ENCODE measurements around the gene DUSP8.

DUSP8 gene

GRCh38 chr11:1533342-1533725, 38.7 kb downstream of the DUSP8 start:
- no peak overlapping the region for H3K4me3 ChIP-seq (ENCODE audit: low read depth, low read length)
- no peak for DNase-seq (ENCODE audit: low read depth)
- TF ChIP-seq CTCF (conservative IDR thresholded peaks at IDR 0.05; ENCODE audit: low read depth, low read length), result no peak

- no peak for DNase-seq (ENCODE audit: low read depth)
- no peak overlapping the region for H3K4me3 ChIP-seq (ENCODE audit: low read depth, low read length)
- no peak for TF ChIP-seq CTCF (conservative IDR thresholded peaks at IDR 0.05; ENCODE audit: low read depth, low read length)
Observed at GRCh38 chr11:1532606-1533341, 39.3 kb downstream of the DUSP8 start.

GRCh38 chr11:1532014-1532586, 40.0 kb downstream of the DUSP8 start:
- no peak for DNase-seq (ENCODE audit: low read depth)
- no peak for TF ChIP-seq CTCF (conservative IDR thresholded peaks at IDR 0.05; ENCODE audit: low read depth, low read length)
- no peak overlapping the region for H3K4me3 ChIP-seq (ENCODE audit: low read depth, low read length)

- TF ChIP-seq CTCF (conservative IDR thresholded peaks at IDR 0.05; ENCODE audit: low read depth, low read length), result no peak
- DNase-seq (ENCODE audit: low read depth), result no peak
- H3K4me3 ChIP-seq (ENCODE audit: low read depth, low read length), result no peak overlapping the region
Observed at GRCh38 chr11:1531449-1532013, 40.5 kb downstream of the DUSP8 start.

- DNase-seq (ENCODE audit: low read depth), result no peak
- no peak for TF ChIP-seq CTCF (conservative IDR thresholded peaks at IDR 0.05; ENCODE audit: low read depth, low read length)
- H3K4me3 ChIP-seq (ENCODE audit: low read depth, low read length), result no peak overlapping the region
Observed at GRCh38 chr11:1530686-1531448, 41.2 kb downstream of the DUSP8 start.

- H3K4me3 ChIP-seq (ENCODE audit: low read depth, low read length), result no peak overlapping the region
- DNase-seq (ENCODE audit: low read depth), result no peak
- no peak for TF ChIP-seq CTCF (conservative IDR thresholded peaks at IDR 0.05; ENCODE audit: low read depth, low read length)
Observed at GRCh38 chr11:1529774-1530173, 42.3 kb downstream of the DUSP8 start.
